Activated CD8-positive, alpha-beta T cell treated with anti-CD3 and anti-CD28 coated beads for 36 hours (primary cell): Measurements from ENCODE around the gene MRPL19. TPM values are rescaled to one million over a fixed set of nuclear protein-coding genes. Genes with fewer than 3 reads are reported as not detected.

Experiments used
- ATAC-seq: fragments of 200-7000 bp; cut with Tn5 transposase; one replicate; pipeline ENCODE4 v1.10.0; 2021; ENCODE audit warnings: mild to moderate bottlenecking, moderate library complexity
- CTCF ChIA-PET: fragments of 350-600 bp; sonication (Branson Sonifier 250); formaldehyde crosslinking; loops from one replicate; lab custom pipeline; 2021; ENCODE audit warnings: antibody characterized with exemption; lab: Charles Lee
- POLR2A ChIA-PET: fragments of 350-600 bp; sonication (Branson Sonifier 250); formaldehyde crosslinking; loops from one replicate; lab custom pipeline; 2021; ENCODE audit warnings: antibody characterized with exemption; lab: Charles Lee
- DNase-seq: peaks from one replicate; pipeline ENCODE4 v3.0.0-alpha.2; 2020
- H3K27ac Mint-ChIP-seq: one replicate; pipeline ENCODE4 v1.8.0; 2021; ENCODE audit warnings: mild to moderate bottlenecking, mixed read lengths
- H3K27me3 Mint-ChIP-seq: one replicate; pipeline ENCODE4 v1.8.0; 2021; ENCODE audit warnings: mixed read lengths
- H3K36me3 Mint-ChIP-seq: one replicate; pipeline ENCODE4 v1.8.0; 2021; ENCODE audit warnings: low read depth, mixed read lengths
- H3K4me1 Mint-ChIP-seq: one replicate; pipeline ENCODE4 v1.8.0; 2021; ENCODE audit warnings: low read depth, mixed read lengths
- H3K4me3 Mint-ChIP-seq: one replicate; pipeline ENCODE4 v1.8.0; 2021; ENCODE audit warnings: mild to moderate bottlenecking, moderate library complexity, mixed read lengths
- H3K9me3 Mint-ChIP-seq: one replicate; pipeline ENCODE4 v1.8.0; 2021; ENCODE audit warnings: mixed read lengths
- intact Hi-C: fragments of 100-400 bp; cut with micrococcal nuclease; formaldehyde crosslinking; loops from one replicate; pipeline ENCODE4 v1.10.0; 2022
- total RNA-seq, 2 experiments: library from RNA; stranded (reverse); gene quantifications; one replicate each; pipeline ENCODE4 v1.2.3, GENCODE V29; 2021
- TF ChIP-seq, protein P1 (sequence below): fragments of 200-600 bp; IDR thresholded peaks from one replicate; pipeline ENCODE4 v1.8.0; 2022; ENCODE audit warnings: antibody characterized with exemption, mild to moderate bottlenecking

Gene MRPL19
- total RNA-seq, 2 experiments from 2014 or later: 64.3 to 75.4 TPM

DNA sequence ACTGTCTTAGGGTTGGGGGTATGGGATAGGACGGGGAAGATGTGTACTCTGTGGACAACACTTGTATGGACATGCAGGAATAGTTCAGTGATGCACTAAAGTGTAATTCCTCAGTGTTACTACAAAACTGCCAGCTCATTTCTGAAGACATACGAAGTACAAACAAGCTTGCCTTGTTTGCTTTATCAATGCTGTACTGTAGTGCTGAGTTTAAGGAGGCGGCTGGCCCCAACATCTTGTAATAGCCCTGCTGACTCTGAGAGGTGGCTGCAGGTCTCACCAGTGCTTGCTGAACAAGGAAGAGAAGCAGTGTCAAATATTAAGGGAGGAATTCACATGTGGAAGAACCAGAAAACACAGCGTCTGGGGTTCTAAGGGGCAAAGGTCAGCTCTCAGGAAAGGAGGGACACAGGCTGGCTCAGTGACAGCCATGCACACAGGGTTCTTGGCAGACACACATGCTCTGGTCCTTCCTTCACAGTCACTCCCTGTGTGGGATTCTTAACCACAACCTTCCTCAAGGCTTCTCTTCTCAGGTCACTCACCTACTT lies 46.0 kb upstream of the MRPL19 start:
- H3K27ac Mint-ChIP-seq: no peak overlapping the region
- H3K27me3 Mint-ChIP-seq: peaks cover 10% of the 10 kb centered on the region
- POLR2A ChIA-PET: no interaction called here
- CTCF ChIA-PET: interaction anchor here (1.3 kb wide), 1 partner anchor 8 kb away, joined by 8 read pairs; no protein-coding TSS in a partner anchor
- TF ChIP-seq, protein P1, sequence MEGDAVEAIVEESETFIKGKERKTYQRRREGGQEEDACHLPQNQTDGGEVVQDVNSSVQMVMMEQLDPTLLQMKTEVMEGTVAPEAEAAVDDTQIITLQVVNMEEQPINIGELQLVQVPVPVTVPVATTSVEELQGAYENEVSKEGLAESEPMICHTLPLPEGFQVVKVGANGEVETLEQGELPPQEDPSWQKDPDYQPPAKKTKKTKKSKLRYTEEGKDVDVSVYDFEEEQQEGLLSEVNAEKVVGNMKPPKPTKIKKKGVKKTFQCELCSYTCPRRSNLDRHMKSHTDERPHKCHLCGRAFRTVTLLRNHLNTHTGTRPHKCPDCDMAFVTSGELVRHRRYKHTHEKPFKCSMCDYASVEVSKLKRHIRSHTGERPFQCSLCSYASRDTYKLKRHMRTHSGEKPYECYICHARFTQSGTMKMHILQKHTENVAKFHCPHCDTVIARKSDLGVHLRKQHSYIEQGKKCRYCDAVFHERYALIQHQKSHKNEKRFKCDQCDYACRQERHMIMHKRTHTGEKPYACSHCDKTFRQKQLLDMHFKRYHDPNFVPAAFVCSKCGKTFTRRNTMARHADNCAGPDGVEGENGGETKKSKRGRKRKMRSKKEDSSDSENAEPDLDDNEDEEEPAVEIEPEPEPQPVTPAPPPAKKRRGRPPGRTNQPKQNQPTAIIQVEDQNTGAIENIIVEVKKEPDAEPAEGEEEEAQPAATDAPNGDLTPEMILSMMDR: no peak
- ATAC-seq: no peak
- no peak overlapping the region for H3K4me3 Mint-ChIP-seq
- H3K36me3 Mint-ChIP-seq: no peaks in the 10 kb centered on the region
- intact Hi-C loops: loop anchor here (10.0 kb wide), 1 partner anchor 686 kb away; no protein-coding TSS in a partner anchor
- no peak for DNase-seq
- no peaks in the 10 kb centered on the region for H3K4me1 Mint-ChIP-seq
- H3K9me3 Mint-ChIP-seq: no peaks in the 10 kb centered on the region

GRCh38 chr2:75602724-75603342 lies 43.8 kb upstream of the MRPL19 start:
- no peak for DNase-seq
- peaks cover 21% of the 10 kb centered on the region for H3K27me3 Mint-ChIP-seq
- no peaks in the 10 kb centered on the region for H3K4me1 Mint-ChIP-seq
- ChIA-PET CTCF (interaction anchor here (1.3 kb wide), 1 partner anchor 25 kb away, joined by 7 read pairs; no protein-coding TSS in a partner anchor), POLR2A (no interaction called here)
- H3K27ac Mint-ChIP-seq: no peak overlapping the region
- no peaks in the 10 kb centered on the region for H3K9me3 Mint-ChIP-seq
- no peak overlapping the region for H3K4me3 Mint-ChIP-seq
- intact Hi-C loops: loop anchor here (10.0 kb wide), 1 partner anchor 688 kb away; no protein-coding TSS in a partner anchor
- ATAC-seq: no peak
- H3K36me3 Mint-ChIP-seq: no peaks in the 10 kb centered on the region
- TF ChIP-seq, protein P1: no peak

- POLR2A ChIA-PET: no interaction called here
- CTCF ChIA-PET: interaction anchor here (0.9 to 1.3 kb wide), 2 partner anchors 25 to 444 kb away, joined by 3 to 7 read pairs; no protein-coding TSS in a partner anchor
- ATAC-seq: no peak
- TF ChIP-seq, protein P1: no peak
- H3K27ac Mint-ChIP-seq: no peak overlapping the region
- H3K27me3 Mint-ChIP-seq: peaks cover 25% of the 10 kb centered on the region
- no peaks in the 10 kb centered on the region for H3K9me3 Mint-ChIP-seq
- no peak overlapping the region for H3K4me3 Mint-ChIP-seq
- H3K36me3 Mint-ChIP-seq: no peaks in the 10 kb centered on the region
- intact Hi-C loops: loop anchor here (10.0 kb wide), 1 partner anchor 689 kb away; no protein-coding TSS in a partner anchor
- DNase-seq: no peak
- peaks cover 3% of the 10 kb centered on the region for H3K4me1 Mint-ChIP-seq
These were observed 43.1 kb upstream of the MRPL19 start for GRCh38 chr2:75603477-75603876.

DNA sequence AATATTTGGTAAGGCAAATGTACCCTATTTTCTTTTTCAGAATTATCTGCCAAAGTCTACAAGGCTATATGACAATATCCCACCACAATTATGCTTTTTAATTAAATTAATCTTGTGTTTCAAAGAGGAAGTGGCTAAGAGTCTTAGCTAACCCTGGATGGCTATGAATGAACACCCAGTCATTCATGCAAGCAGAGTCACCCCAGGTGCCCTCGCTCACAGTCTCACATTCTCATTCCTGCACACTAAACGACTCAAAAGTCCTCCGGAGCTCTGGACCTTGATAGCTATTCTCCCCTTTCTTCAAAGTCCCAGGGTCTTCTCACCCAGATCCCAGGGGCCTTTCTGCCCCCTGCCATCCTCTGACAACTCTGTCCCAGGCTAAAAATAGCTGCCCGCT lies 42.1 kb upstream of the MRPL19 start:
- ATAC-seq (no peak), DNase-seq (no peak)
- ChIA-PET POLR2A (no interaction called here), CTCF (no interaction called here)
- H3K27me3 Mint-ChIP-seq: peaks cover 35% of the 10 kb centered on the region
- peaks cover 3% of the 10 kb centered on the region for H3K4me1 Mint-ChIP-seq
- no peaks in the 10 kb centered on the region for H3K36me3 Mint-ChIP-seq
- no peak overlapping the region for H3K27ac Mint-ChIP-seq
- TF ChIP-seq, protein P1: no peak
- H3K4me3 Mint-ChIP-seq: no peak overlapping the region
- intact Hi-C loops: loop anchor here (10.0 kb wide), 1 partner anchor 690 kb away; no protein-coding TSS in a partner anchor
- no peaks in the 10 kb centered on the region for H3K9me3 Mint-ChIP-seq
